Lung (tissue), 12 donors: ENCODE data around the gene NRCAM. TPM values are rescaled to one million over a fixed set of nuclear protein-coding genes. Genes with fewer than 3 reads are reported as not detected.

Experiments
- ATAC-seq: fragments of 200-7000 bp; cut with Tn5 transposase; one replicate; pipeline ENCODE4 v1.9.1; 2020; ENCODE audit warnings: moderate number of reproducible peaks; ENCODE audit not compliant: insufficient read depth, low FRiP score
- DNase-seq, 3 donors: peaks; one replicate each; pipeline ENCODE4 v3.0.0-alpha.2; 2013 to 2017
- H3K27ac ChIP-seq, 2 donors: one replicate each; pipeline ENCODE4 v1.5.1; 2013; ENCODE audit warnings: mild to moderate bottlenecking in 2 of 2, moderate library complexity in 2 of 2, control low read depth in 1 of 2, inconsistent platforms in 1 of 2, low read depth in 1 of 2, low read length in 1 of 2
- H3K27me3 ChIP-seq, 3 donors: one replicate each; pipeline ENCODE4 v1.5.1; 2013; ENCODE audit warnings: low read length in 2 of 3; ENCODE audit not compliant: control insufficient read depth in 3 of 3, insufficient read depth in 3 of 3
- H3K36me3 ChIP-seq, 4 donors: one replicate each; pipeline ENCODE4 v1.5.1; 2013; ENCODE audit warnings: low read length in 4 of 4, mild to moderate bottlenecking in 1 of 4, moderate library complexity in 1 of 4; ENCODE audit not compliant: control insufficient read depth in 4 of 4, insufficient read depth in 4 of 4
- H3K4me1 ChIP-seq, 5 donors: one replicate each; pipeline ENCODE4 v1.5.1; 2013; ENCODE audit warnings: low read length in 5 of 5, mild to moderate bottlenecking in 2 of 5, moderate library complexity in 1 of 5; ENCODE audit not compliant: control insufficient read depth in 5 of 5, insufficient read depth in 5 of 5
- H3K4me3 ChIP-seq: one replicate; pipeline ENCODE4 v1.5.1; 2013; ENCODE audit warnings: mild to moderate bottlenecking, control low read depth, moderate library complexity
- H3K9ac ChIP-seq, 2 donors: one replicate each; pipeline ENCODE4 v1.5.1; 2013; ENCODE audit warnings: low read length in 2 of 2, control low read depth in 1 of 2; ENCODE audit not compliant: insufficient read depth in 1 of 2
- H3K9me3 ChIP-seq, 4 donors: one replicate each; pipeline ENCODE4 v1.5.1; 2013; ENCODE audit warnings: low read length in 3 of 4, mild to moderate bottlenecking in 1 of 4, moderate library complexity in 1 of 4; ENCODE audit not compliant: control insufficient read depth in 4 of 4, insufficient read depth in 3 of 4
- CTCF ChIP-seq: IDR thresholded peaks from 2 replicates; pipeline ENCODE4 v1.5.1; 2012; ENCODE audit warnings: mild to moderate bottlenecking; ENCODE audit errors: control extremely low read depth, extremely low read depth
- WGBS, 2 donors: extraction: QIAGEN DNeasy Blood & Tissue Kit; methylation state at CpG; one replicate each; pipeline ENCODE4 v1.1.7; 2013; 5-methylcytosine and 5-hydroxymethylcytosine counted together
- polyA plus RNA-seq, 2 donors: library from polyadenylated mRNA; stranded (reverse); fragments of 200-250 nt; gene quantifications; one replicate each; pipeline ENCODE4 v1.2.1, GENCODE V29; 2013
- total RNA-seq, 2 donors: library from RNA; depleted of rRNA in 1 of 2; stranded (reverse); fragments of >200 nt in 1 of 2; gene quantifications; one replicate each; pipeline ENCODE4 v1.2.1, GENCODE V29; 2014 to 2021
- donor health status: control.
- donor health status: control.
- donor health status: Bipolar disorder and iron deficiency.
- donor health status: healthy.
- donor health status: DM: yes; HTN: yes; CAD: no.

NRCAM gene
- total and polyA plus RNA-seq, 4 donors: 2.5 to 32.4 (median 11.0) TPM

GRCh38 chr7:108380517-108380916, 75.7 kb downstream of the NRCAM start:
- Histone ChIP-seq H3K27ac (no peak overlapping the region), H3K9ac (no peak overlapping the region), H3K27me3 (no peaks in the 10 kb centered on the region), H3K4me1 (no peaks in the 10 kb centered on the region), H3K4me3 (no peak overlapping the region), H3K9me3 (no peaks in the 10 kb centered on the region), H3K36me3 (no peaks in the 10 kb centered on the region)
- no peak for DNase-seq
- TF ChIP-seq CTCF: no peak
- no peak for ATAC-seq

GRCh38 chr7:108376206-108376605, 80.0 kb downstream of the NRCAM start:
- no peak for DNase-seq
- no peak overlapping the region for H3K9ac ChIP-seq
- no peak for ATAC-seq
- TF ChIP-seq CTCF: no peak
- H3K27me3 ChIP-seq: no peaks in the 10 kb centered on the region
- H3K4me3 ChIP-seq: no peak overlapping the region
- no peaks in the 10 kb centered on the region for H3K9me3 ChIP-seq
- H3K4me1 ChIP-seq: no peaks in the 10 kb centered on the region
- H3K36me3 ChIP-seq: no peaks in the 10 kb centered on the region
- H3K27ac ChIP-seq: no peak overlapping the region

GRCh38 chr7:108375668-108376067, 80.6 kb downstream of the NRCAM start:
- Histone ChIP-seq H3K4me3 (no peak overlapping the region), H3K9me3 (no peaks in the 10 kb centered on the region), H3K27me3 (no peaks in the 10 kb centered on the region), H3K36me3 (no peaks in the 10 kb centered on the region), H3K9ac (no peak overlapping the region), H3K4me1 (no peaks in the 10 kb centered on the region), H3K27ac (no peak overlapping the region)
- DNase-seq (no peak), ATAC-seq (no peak)
- no peak for TF ChIP-seq CTCF
- WGBS, 2 donors: 86 to 95% methylated on average over 1 of the region's 1 CpG

- no peaks in the 10 kb centered on the region for H3K9me3 ChIP-seq
- no peak overlapping the region for H3K9ac ChIP-seq
- no peaks in the 10 kb centered on the region for H3K4me1 ChIP-seq
- no peak overlapping the region for H3K27ac ChIP-seq
- no peak for TF ChIP-seq CTCF
- ATAC-seq: no peak
- DNase-seq: no peak
- no peaks in the 10 kb centered on the region for H3K36me3 ChIP-seq
- no peak overlapping the region for H3K4me3 ChIP-seq
- H3K27me3 ChIP-seq: no peaks in the 10 kb centered on the region
Measured at GRCh38 chr7:108374899-108375298, 81.3 kb downstream of the NRCAM start.
